ENCODE results near the gene ETF1. TPM values are rescaled to one million over a fixed set of nuclear protein-coding genes. Genes with fewer than 3 reads are reported as not detected.
A peak's percentile ranks its signal among the peaks of the same experiment; 100 is the strongest.

Gene ETF1
- total RNA-seq, 2 experiments from 2014 or later, result 66.7 to 123 TPM

GRCh38 chr5:138580777-138581176, 37.7 kb upstream of the ETF1 start:
- Histone ChIP-seq H4K20me1 (ENCODE audit: insufficient read depth, low read length) (no peaks in the 10 kb centered on the region), H3K9me3 (ENCODE audit: low read length) (no peaks in the 10 kb centered on the region), H3K27ac (ENCODE audit: low read depth, low read length, poor library complexity, severe bottlenecking) (no peak overlapping the region), H3K36me3 (ENCODE audit: insufficient read depth, low read length) (no peaks in the 10 kb centered on the region), H3K9me2 (ENCODE audit: insufficient read depth, low read length) (no peaks in the 10 kb centered on the region), H3K79me2 (ENCODE audit: insufficient read depth, low read depth, low read length) (no peaks in the 10 kb centered on the region), H2AFZ (ENCODE audit: low read length) (no peak overlapping the region), H3K4me2 (ENCODE audit: low read length) (no peak overlapping the region), H3K4me3 (ENCODE audit: low read depth, low read length, poor library complexity, severe bottlenecking) (no peak overlapping the region), H3K4me1 (ENCODE audit: insufficient read depth, low read length, poor library complexity, severe bottlenecking) (peaks cover 19% of the 10 kb centered on the region)
- BruUV-seq (replicated peaks), result no TSS peak
- intact Hi-C loops (cut with micrococcal nuclease; ENCODE audit: unreplicated experiment), result no loop called here
- DNase-seq (ENCODE audit: low spot score), result no peak
- POLR2A ChIA-PET, result no interaction called here
- TF ChIP-seq EZH2phosphoT487 (IDR thresholded peaks at IDR 0.05; ENCODE audit: borderline replicate concordance, low read depth, low read length) (no peak), CTCF (conservative IDR thresholded peaks at IDR 0.05; ENCODE audit: low read length) (no peak)
- CTCF ChIA-PET (ENCODE audit: unreplicated experiment), result no interaction called here

GRCh38 chr5:138580001-138580400, 37.0 kb upstream of the ETF1 start:
- no peak overlapping the region for H2AFZ ChIP-seq (ENCODE audit: low read length)
- H3K4me3 ChIP-seq (ENCODE audit: low read depth, low read length, poor library complexity, severe bottlenecking), result no peak overlapping the region
- no peaks in the 10 kb centered on the region for H3K9me2 ChIP-seq (ENCODE audit: insufficient read depth, low read length)
- no peak for DNase-seq (ENCODE audit: low spot score)
- BruUV-seq (replicated peaks), result no TSS peak
- peaks cover 20% of the 10 kb centered on the region for H3K4me1 ChIP-seq (ENCODE audit: insufficient read depth, low read length, poor library complexity, severe bottlenecking)
- CTCF ChIA-PET (ENCODE audit: unreplicated experiment), result interaction anchor here (0.6 to 1.0 kb wide), 2 partner anchors 43 to 161 kb away, joined by 3 read pairs; no protein-coding TSS in a partner anchor
- H4K20me1 ChIP-seq (ENCODE audit: insufficient read depth, low read length), result no peaks in the 10 kb centered on the region
- no peak overlapping the region for H3K27ac ChIP-seq (ENCODE audit: low read depth, low read length, poor library complexity, severe bottlenecking)
- peaks cover 1% of the 10 kb centered on the region; the same call in 1 of the 2 replicates for H3K36me3 ChIP-seq (ENCODE audit: insufficient read depth, low read length)
- POLR2A ChIA-PET, result no interaction called here
- TF ChIP-seq EZH2phosphoT487 (IDR thresholded peaks at IDR 0.05; ENCODE audit: borderline replicate concordance, low read depth, low read length), result no peak
- TF ChIP-seq CTCF (conservative IDR thresholded peaks at IDR 0.05; ENCODE audit: low read length), result no peak
- intact Hi-C loops (cut with micrococcal nuclease; ENCODE audit: unreplicated experiment), result no loop called here
- H3K4me2 ChIP-seq (ENCODE audit: low read length), result no peak overlapping the region
- no peaks in the 10 kb centered on the region for H3K9me3 ChIP-seq (ENCODE audit: low read length)
- peaks cover 2% of the 10 kb centered on the region for H3K79me2 ChIP-seq (ENCODE audit: insufficient read depth, low read depth, low read length)

- Histone ChIP-seq H3K9me3 (ENCODE audit: low read length) (no peaks in the 10 kb centered on the region), H4K20me1 (ENCODE audit: insufficient read depth, low read length) (peaks cover 2% of the 10 kb centered on the region; the same call in 1 of the 2 replicates), H3K4me2 (ENCODE audit: low read length) (no peak overlapping the region), H2AFZ (ENCODE audit: low read length) (peak overlapping the region; percentile 43; the same call in 1 of the 2 replicates), H3K4me3 (ENCODE audit: low read depth, low read length, poor library complexity, severe bottlenecking) (no peak overlapping the region), H3K36me3 (ENCODE audit: insufficient read depth, low read length) (peaks cover 6% of the 10 kb centered on the region), H3K79me2 (ENCODE audit: insufficient read depth, low read depth, low read length) (peaks cover 7% of the 10 kb centered on the region), H3K4me1 (ENCODE audit: insufficient read depth, low read length, poor library complexity, severe bottlenecking) (peaks cover 20% of the 10 kb centered on the region), H3K9me2 (ENCODE audit: insufficient read depth, low read length) (no peaks in the 10 kb centered on the region), H3K27ac (ENCODE audit: low read depth, low read length, poor library complexity, severe bottlenecking) (no peak overlapping the region)
- intact Hi-C loops (cut with micrococcal nuclease; ENCODE audit: unreplicated experiment), result loop anchor here (5.0 to 10.0 kb wide), 4 partner anchors 545 to 813 kb away; partner anchors contain the start of genes FAM13B and MATR3
- no peak for DNase-seq (ENCODE audit: low spot score)
- ChIA-PET CTCF (ENCODE audit: unreplicated experiment) (interaction anchor here (0.6 to 1.0 kb wide), 2 partner anchors 42 to 162 kb away, joined by 3 read pairs; no protein-coding TSS in a partner anchor), POLR2A (interaction anchor here (1.0 kb wide), 1 partner anchor 14 kb away, joined by 4 read pairs; no protein-coding TSS in a partner anchor)
- BruUV-seq (replicated peaks), result no TSS peak
- no peak for TF ChIP-seq CTCF (conservative IDR thresholded peaks at IDR 0.05; ENCODE audit: low read length)
These were observed 36.5 kb upstream of the ETF1 start for GRCh38 chr5:138579517-138579863.
